ENCODE measurements around the gene DNAI1. TPM values are rescaled to one million over a fixed set of nuclear protein-coding genes. Genes with fewer than 3 reads are reported as not detected.

Gene DNAI1
- total RNA-seq, 1 experiment from 2014 or later, result 0.52 TPM

GRCh38 chr9:34426347-34427074, 32.1 kb upstream of the DNAI1 start:
- Histone ChIP-seq H3K4me1 (no peaks in the 10 kb centered on the region), H3K4me3 (ENCODE audit: low read depth, low read length) (no peak overlapping the region), H3K9me3 (no peaks in the 10 kb centered on the region), H3K27me3 (replicated peaks; ENCODE audit: control insufficient read depth, insufficient read depth, low read length) (no peaks in the 10 kb centered on the region), H3K36me3 (ENCODE audit: control insufficient read depth, insufficient read depth, low read length) (no peaks in the 10 kb centered on the region)
- no TSS peak for BruUV-seq (replicated peaks)
- Mint-ChIP-seq H3K36me3 (ENCODE audit: insufficient read depth, unreplicated experiment) (no peaks in the 10 kb centered on the region), H3K9me3 (ENCODE audit: unreplicated experiment) (no peaks in the 10 kb centered on the region), H3K27ac (ENCODE audit: unreplicated experiment) (no peak overlapping the region), H3K4me3 (ENCODE audit: unreplicated experiment) (no peak overlapping the region), H3K27me3 (ENCODE audit: insufficient read depth, unreplicated experiment) (no peaks in the 10 kb centered on the region), H3K4me1 (ENCODE audit: low read depth, unreplicated experiment) (no peaks in the 10 kb centered on the region)
- no peak for DNase-seq
- no peak for TF ChIP-seq CTCF (IDR thresholded peaks at IDR 0.05; ENCODE audit: insufficient read depth in 1 of 2, low read depth in 1 of 2, low read length in 1 of 2, severe bottlenecking in 1 of 2, unreplicated experiment in 1 of 2)
- ChIA-PET CTCF (interaction anchor here (0.6 kb wide), 1 partner anchor 439 kb away, joined by 3 read pairs; no protein-coding TSS in a partner anchor), POLR2A (no interaction called here)
- intact Hi-C loops (cut with micrococcal nuclease; ENCODE audit: unreplicated experiment), result no loop called here

- intact Hi-C loops (cut with micrococcal nuclease; ENCODE audit: unreplicated experiment), result no loop called here
- Histone ChIP-seq H3K4me1 (no peaks in the 10 kb centered on the region), H3K9me3 (no peaks in the 10 kb centered on the region), H3K36me3 (ENCODE audit: control insufficient read depth, insufficient read depth, low read length) (no peaks in the 10 kb centered on the region), H3K4me3 (ENCODE audit: low read depth, low read length) (no peak overlapping the region), H3K27me3 (replicated peaks; ENCODE audit: control insufficient read depth, insufficient read depth, low read length) (no peaks in the 10 kb centered on the region)
- no TSS peak for BruUV-seq (replicated peaks)
- no peaks in the 10 kb centered on the region for H3K9me3 Mint-ChIP-seq (ENCODE audit: unreplicated experiment)
- no peak for DNase-seq
- no peak for TF ChIP-seq CTCF (IDR thresholded peaks at IDR 0.05; ENCODE audit: insufficient read depth in 1 of 2, low read depth in 1 of 2, low read length in 1 of 2, severe bottlenecking in 1 of 2, unreplicated experiment in 1 of 2)
- H3K27me3 Mint-ChIP-seq (ENCODE audit: insufficient read depth, unreplicated experiment), result no peaks in the 10 kb centered on the region
- H3K4me1 Mint-ChIP-seq (ENCODE audit: low read depth, unreplicated experiment), result no peaks in the 10 kb centered on the region
- no peaks in the 10 kb centered on the region for H3K36me3 Mint-ChIP-seq (ENCODE audit: insufficient read depth, unreplicated experiment)
- no peak overlapping the region for H3K4me3 Mint-ChIP-seq (ENCODE audit: unreplicated experiment)
- CTCF ChIA-PET, result no interaction called here
- POLR2A ChIA-PET, result no interaction called here
- H3K27ac Mint-ChIP-seq (ENCODE audit: unreplicated experiment), result no peak overlapping the region
Measured at GRCh38 chr9:34428325-34428958, 30.2 kb upstream of the DNAI1 start.

GRCh38 chr9:34430843-34431437, 27.7 kb upstream of the DNAI1 start:
- Histone ChIP-seq H3K36me3 (ENCODE audit: control insufficient read depth, insufficient read depth, low read length) (no peaks in the 10 kb centered on the region), H3K4me3 (ENCODE audit: low read depth, low read length) (no peak overlapping the region), H3K27me3 (replicated peaks; ENCODE audit: control insufficient read depth, insufficient read depth, low read length) (no peaks in the 10 kb centered on the region), H3K9me3 (no peaks in the 10 kb centered on the region), H3K4me1 (no peaks in the 10 kb centered on the region)
- Mint-ChIP-seq H3K9me3 (ENCODE audit: unreplicated experiment) (no peaks in the 10 kb centered on the region), H3K4me1 (ENCODE audit: low read depth, unreplicated experiment) (no peaks in the 10 kb centered on the region), H3K27ac (ENCODE audit: unreplicated experiment) (no peak overlapping the region), H3K36me3 (ENCODE audit: insufficient read depth, unreplicated experiment) (no peaks in the 10 kb centered on the region), H3K27me3 (ENCODE audit: insufficient read depth, unreplicated experiment) (no peaks in the 10 kb centered on the region), H3K4me3 (ENCODE audit: unreplicated experiment) (no peak overlapping the region)
- POLR2A ChIA-PET, result no interaction called here
- DNase-seq, result peak; percentile 19 to 52
- intact Hi-C loops (cut with micrococcal nuclease; ENCODE audit: unreplicated experiment), result no loop called here
- CTCF ChIA-PET, result interaction anchor here (1.0 to 1.4 kb wide), 2 partner anchors 27 to 160 kb away, joined by 3 to 4 read pairs; no protein-coding TSS in a partner anchor
- TF ChIP-seq CTCF (IDR thresholded peaks at IDR 0.05; ENCODE audit: insufficient read depth in 1 of 2, low read depth in 1 of 2, low read length in 1 of 2, severe bottlenecking in 1 of 2, unreplicated experiment in 1 of 2), result no peak
- no TSS peak for BruUV-seq (replicated peaks)

Measured in Caco-2 (cell line).